Fibroblast of lung (primary cell): Measurements from ENCODE around the gene CCDC183. TPM values are rescaled to one million over a fixed set of nuclear protein-coding genes. Genes with fewer than 3 reads are reported as not detected.

Experiments used
- DNase-seq, 2 donors: peaks; one replicate each; pipeline versions ENCODE4 v3.0.0 to v3.0.0-alpha.2; 2010; ENCODE audit warnings: low read depth in 2 of 2
- H2AFZ ChIP-seq: 2 replicates; pipeline ENCODE4 v1.5.1; 2012; ENCODE audit warnings: low read length, control low read depth, inconsistent platforms
- H3K27ac ChIP-seq: 2 replicates; pipeline ENCODE4 v1.5.1; 2011; ENCODE audit warnings: low read length, control low read depth; ENCODE audit not compliant: insufficient read depth
- H3K27me3 ChIP-seq: 2 replicates; pipeline ENCODE4 v1.5.1; 2011; ENCODE audit warnings: mild to moderate bottlenecking, low read length; ENCODE audit not compliant: control insufficient read depth, insufficient read depth
- H3K36me3 ChIP-seq: 2 replicates; pipeline ENCODE4 v1.5.1; 2011; ENCODE audit warnings: low read length; ENCODE audit not compliant: control insufficient read depth, insufficient read depth
- H3K4me1 ChIP-seq: 2 replicates; pipeline ENCODE4 v1.5.1; 2011; ENCODE audit warnings: low read length; ENCODE audit not compliant: control insufficient read depth, insufficient read depth; ENCODE audit errors: extremely low read depth
- H3K4me2 ChIP-seq: 2 replicates; pipeline ENCODE4 v1.5.1; 2011; ENCODE audit warnings: low read length, control low read depth; ENCODE audit not compliant: insufficient read depth; ENCODE audit errors: extremely low read depth
- H3K4me3 ChIP-seq, 4 experiments: fragments of 200-600 bp in 1 of 4; sonication (generic) in 1 of 4; replicated peaks in 1 of 4; 2 replicates each; pipeline ENCODE4 v1.5.1; 2011 to 2016; ENCODE audit warnings: low read length in 4 of 4, low read depth in 3 of 4, mild to moderate bottlenecking in 3 of 4, control low read depth in 2 of 4, inconsistent platforms in 1 of 4, mixed read lengths in 1 of 4; ENCODE audit not compliant: insufficient read depth in 1 of 4; ENCODE audit errors: control extremely low read depth in 1 of 4
- H3K79me2 ChIP-seq: 2 replicates; pipeline ENCODE4 v1.5.1; 2012; ENCODE audit warnings: mild to moderate bottlenecking, low read length, inconsistent platforms; ENCODE audit not compliant: control insufficient read depth, insufficient read depth
- H3K9ac ChIP-seq: 2 replicates; pipeline ENCODE4 v1.5.1; 2011; ENCODE audit warnings: mild to moderate bottlenecking, low read length, control low read depth; ENCODE audit not compliant: insufficient read depth
- H3K9me3 ChIP-seq: 2 replicates; pipeline ENCODE4 v1.5.1; 2012; ENCODE audit warnings: low read depth, low read length; ENCODE audit not compliant: control insufficient read depth, insufficient read depth
- H4K20me1 ChIP-seq: 2 replicates; pipeline ENCODE4 v1.5.1; 2011; ENCODE audit warnings: low read length; ENCODE audit not compliant: control insufficient read depth, insufficient read depth; ENCODE audit errors: extremely low read depth
- EZH2 ChIP-seq: IDR thresholded peaks from 2 replicates; pipeline ENCODE4 v1.5.1; 2012; ENCODE audit warnings: low read length, control low read depth, mild to moderate bottlenecking; ENCODE audit errors: missing control alignments
- polyA plus RNA-seq, 2 donors: library from polyadenylated mRNA; depleted of rRNA in 1 of 2; stranded (reverse) in 1 of 2; unstranded in 1 of 2; fragments of >200 nt; gene quantifications; 2 replicates each; pipeline ENCODE4 v1.2.1, GENCODE V29; 2011 to 2012; ENCODE audit warnings: missing spikeins in 1 of 2
- total RNA-seq: library from RNA; depleted of rRNA; stranded (reverse); fragments of >200 nt; gene quantifications from 2 replicates; pipeline ENCODE4 v1.2.1, GENCODE V29; 2014
- TF ChIP-seq, protein P1 (sequence below), 2 donors: IDR thresholded peaks in 1 of 2; conservative IDR thresholded peaks in 1 of 2; 1 replicate in 1 of 2; 2 replicates in 1 of 2; pipeline ENCODE4 v1.5.1; 2011 to 2012; ENCODE audit warnings: low read length in 2 of 2, control low read depth in 1 of 2, inconsistent platforms in 1 of 2, low read depth in 1 of 2, mild to moderate bottlenecking in 1 of 2

Gene CCDC183
- total and polyA plus RNA-seq, 2 donors (not counting 1 experiment from before 2014, with no cell fraction given) = 0.35 to 0.99 TPM

DNA sequence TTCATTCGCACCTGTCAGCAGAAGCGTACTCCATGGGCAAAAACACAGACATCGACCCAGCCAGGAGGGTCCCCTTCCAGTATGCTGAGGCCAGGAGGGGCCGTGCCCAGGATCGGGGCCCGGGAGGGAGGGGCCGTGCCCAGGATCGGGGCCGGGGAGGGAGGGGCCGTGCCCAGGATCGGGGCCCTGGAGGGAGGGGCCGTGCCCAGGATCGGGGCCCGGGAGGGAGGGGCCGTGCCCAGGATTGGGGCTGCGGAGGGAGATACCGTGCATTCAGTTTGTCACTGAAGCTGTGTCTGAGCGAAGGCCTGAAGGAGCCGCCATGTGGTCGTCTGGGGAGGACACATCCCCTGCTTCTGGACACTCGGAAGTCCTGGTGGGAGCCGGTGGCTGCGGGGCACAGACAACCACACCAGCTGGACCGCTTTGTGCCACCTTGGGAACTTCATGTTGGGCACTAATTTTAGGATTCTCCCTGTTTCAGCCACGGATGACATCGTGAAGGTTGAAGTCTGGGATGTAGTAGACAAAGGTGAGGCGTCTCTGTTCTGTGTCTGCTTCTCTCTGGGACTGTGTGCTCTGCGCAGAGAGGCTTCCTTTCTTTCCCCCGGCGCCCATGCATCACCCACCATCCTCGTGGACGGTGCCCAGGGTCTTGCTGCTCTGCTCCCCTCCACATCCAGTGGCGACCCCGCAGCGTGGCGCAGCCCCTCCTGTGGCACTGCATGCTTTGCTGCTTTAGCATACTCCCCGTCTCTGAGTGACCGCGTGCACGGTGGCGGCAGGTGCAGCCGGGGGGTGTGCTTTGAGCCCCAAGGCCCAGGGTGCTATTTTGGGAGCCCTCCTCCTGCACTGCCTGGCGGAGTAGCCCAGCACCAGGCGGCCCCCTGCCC lies 29.4 kb downstream of the CCDC183 start:
- Histone ChIP-seq H3K79me2 (peaks cover 16% of the 10 kb centered on the region), H3K9me3 (no peaks in the 10 kb centered on the region), H3K4me2 (no peak overlapping the region), H3K9ac (no peak overlapping the region), H3K4me3 (no peak overlapping the region), H4K20me1 (no peaks in the 10 kb centered on the region), H3K36me3 (peaks cover 32% of the 10 kb centered on the region), H2AFZ (no peak overlapping the region), H3K4me1 (peaks cover 3% of the 10 kb centered on the region), H3K27me3 (no peaks in the 10 kb centered on the region), H3K27ac (no peak overlapping the region)
- TF ChIP-seq EZH2 = no peak
- TF ChIP-seq, protein P1, sequence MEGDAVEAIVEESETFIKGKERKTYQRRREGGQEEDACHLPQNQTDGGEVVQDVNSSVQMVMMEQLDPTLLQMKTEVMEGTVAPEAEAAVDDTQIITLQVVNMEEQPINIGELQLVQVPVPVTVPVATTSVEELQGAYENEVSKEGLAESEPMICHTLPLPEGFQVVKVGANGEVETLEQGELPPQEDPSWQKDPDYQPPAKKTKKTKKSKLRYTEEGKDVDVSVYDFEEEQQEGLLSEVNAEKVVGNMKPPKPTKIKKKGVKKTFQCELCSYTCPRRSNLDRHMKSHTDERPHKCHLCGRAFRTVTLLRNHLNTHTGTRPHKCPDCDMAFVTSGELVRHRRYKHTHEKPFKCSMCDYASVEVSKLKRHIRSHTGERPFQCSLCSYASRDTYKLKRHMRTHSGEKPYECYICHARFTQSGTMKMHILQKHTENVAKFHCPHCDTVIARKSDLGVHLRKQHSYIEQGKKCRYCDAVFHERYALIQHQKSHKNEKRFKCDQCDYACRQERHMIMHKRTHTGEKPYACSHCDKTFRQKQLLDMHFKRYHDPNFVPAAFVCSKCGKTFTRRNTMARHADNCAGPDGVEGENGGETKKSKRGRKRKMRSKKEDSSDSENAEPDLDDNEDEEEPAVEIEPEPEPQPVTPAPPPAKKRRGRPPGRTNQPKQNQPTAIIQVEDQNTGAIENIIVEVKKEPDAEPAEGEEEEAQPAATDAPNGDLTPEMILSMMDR (conservative IDR thresholded peaks at IDR 0.05 in 1 of 2, IDR thresholded peaks at IDR 0.05 in 1 of 2; ENCODE audit: low read depth in 1 of 2, low read length in 2 of 2) = no peak
- no peak for DNase-seq

DNA sequence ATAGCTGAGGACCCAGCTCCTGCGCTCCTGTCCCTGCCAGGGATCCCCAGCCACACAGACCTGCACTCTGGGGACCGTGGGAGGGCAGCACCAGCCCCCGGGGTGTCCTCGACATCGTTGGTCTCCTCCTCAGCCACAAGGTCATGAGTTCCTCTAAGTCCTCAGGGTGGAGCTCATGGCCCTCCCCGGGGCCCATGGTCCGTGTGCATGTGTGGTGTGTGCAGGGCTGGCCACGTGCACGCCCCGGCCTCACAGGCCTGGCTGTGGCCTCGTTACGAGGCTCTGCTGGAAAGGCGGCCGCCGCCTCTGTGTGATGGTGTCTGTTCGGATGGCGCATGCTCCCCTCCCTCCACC lies 30.0 kb downstream of the CCDC183 start:
- Histone ChIP-seq H4K20me1 (no peaks in the 10 kb centered on the region), H3K4me3 (no peak overlapping the region), H3K9me3 (no peaks in the 10 kb centered on the region), H3K9ac (no peak overlapping the region), H3K27ac (no peak overlapping the region), H3K36me3 (peaks cover 33% of the 10 kb centered on the region), H3K4me2 (no peak overlapping the region), H2AFZ (no peak overlapping the region), H3K79me2 (peaks cover 10% of the 10 kb centered on the region), H3K27me3 (no peaks in the 10 kb centered on the region), H3K4me1 (peaks cover under 1% of the 10 kb centered on the region)
- TF ChIP-seq, protein P1 (conservative IDR thresholded peaks at IDR 0.05 in 1 of 2, IDR thresholded peaks at IDR 0.05 in 1 of 2; ENCODE audit: low read depth in 1 of 2, low read length in 2 of 2) = no peak
- no peak for TF ChIP-seq EZH2
- no peak for DNase-seq

DNA sequence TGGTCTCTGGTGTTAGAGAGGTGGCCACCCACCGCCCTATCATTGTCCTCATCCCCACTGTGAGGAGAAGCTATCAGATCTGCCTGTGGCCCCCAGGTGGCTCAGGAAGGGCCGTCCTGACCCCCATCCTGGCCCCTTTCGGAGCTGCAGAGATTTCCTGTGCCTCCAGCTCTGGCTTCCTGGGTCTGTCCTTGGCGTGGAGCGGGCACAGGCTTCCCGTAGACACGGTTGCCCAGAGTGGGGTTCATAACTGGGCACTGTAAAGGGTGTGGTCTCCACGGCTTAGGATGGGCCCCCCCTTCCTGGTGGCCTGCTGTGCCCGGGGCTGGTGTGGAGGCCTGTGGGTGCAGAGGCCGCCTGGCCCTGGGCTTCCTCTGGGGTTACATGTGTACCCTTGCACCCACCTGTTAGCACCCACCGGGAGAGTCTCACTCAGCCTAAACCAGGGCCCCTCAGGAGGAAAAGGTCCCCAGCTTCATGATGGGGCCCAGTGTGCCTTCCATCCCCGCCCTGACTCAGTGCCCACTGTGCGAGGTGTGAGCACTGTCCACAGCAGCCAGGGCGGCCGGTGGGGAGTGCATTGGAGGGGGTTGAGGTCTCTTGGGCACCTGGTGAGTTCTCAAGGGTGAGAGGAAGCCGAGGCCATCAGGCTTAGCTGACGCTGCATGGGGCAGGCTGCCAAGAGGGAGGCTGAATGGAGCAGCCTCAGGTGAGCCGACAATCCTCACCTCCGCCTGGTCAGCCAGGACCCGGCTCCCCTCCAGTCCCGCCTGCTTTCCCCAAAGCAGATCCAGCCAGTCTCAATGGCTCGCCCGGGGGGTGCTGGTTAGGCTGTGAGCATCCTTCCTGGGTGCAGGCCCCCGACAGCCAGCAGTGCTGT lies 30.8 kb downstream of the CCDC183 start:
- Histone ChIP-seq H3K79me2 (peaks cover 6% of the 10 kb centered on the region), H3K36me3 (peaks cover 36% of the 10 kb centered on the region), H4K20me1 (no peaks in the 10 kb centered on the region)

More for the DNA sequence above, 30.8 kb downstream of the CCDC183 start:
- H3K4me2 ChIP-seq = no peak overlapping the region
- no peaks in the 10 kb centered on the region for H3K9me3 ChIP-seq
- H3K9ac ChIP-seq = no peak overlapping the region
- H3K27me3 ChIP-seq = no peaks in the 10 kb centered on the region
- TF ChIP-seq, protein P1 (conservative IDR thresholded peaks at IDR 0.05 in 1 of 2, IDR thresholded peaks at IDR 0.05 in 1 of 2; ENCODE audit: low read depth in 1 of 2, low read length in 2 of 2) = no peak
- no peak for TF ChIP-seq EZH2
- no peak for DNase-seq
- H2AFZ ChIP-seq = no peak overlapping the region
- no peak overlapping the region for H3K4me3 ChIP-seq
- H3K4me1 ChIP-seq = no peaks in the 10 kb centered on the region
- no peak overlapping the region for H3K27ac ChIP-seq
